Measurements from ENCODE around the gene PTPA. TPM values are rescaled to one million over a fixed set of nuclear protein-coding genes. Genes with fewer than 3 reads are reported as not detected.

PTPA gene
- total RNA-seq (2014; rRNA removed; shearing (Covaris generic)): 206 and 210 TPM in 2 replicates

DNA sequence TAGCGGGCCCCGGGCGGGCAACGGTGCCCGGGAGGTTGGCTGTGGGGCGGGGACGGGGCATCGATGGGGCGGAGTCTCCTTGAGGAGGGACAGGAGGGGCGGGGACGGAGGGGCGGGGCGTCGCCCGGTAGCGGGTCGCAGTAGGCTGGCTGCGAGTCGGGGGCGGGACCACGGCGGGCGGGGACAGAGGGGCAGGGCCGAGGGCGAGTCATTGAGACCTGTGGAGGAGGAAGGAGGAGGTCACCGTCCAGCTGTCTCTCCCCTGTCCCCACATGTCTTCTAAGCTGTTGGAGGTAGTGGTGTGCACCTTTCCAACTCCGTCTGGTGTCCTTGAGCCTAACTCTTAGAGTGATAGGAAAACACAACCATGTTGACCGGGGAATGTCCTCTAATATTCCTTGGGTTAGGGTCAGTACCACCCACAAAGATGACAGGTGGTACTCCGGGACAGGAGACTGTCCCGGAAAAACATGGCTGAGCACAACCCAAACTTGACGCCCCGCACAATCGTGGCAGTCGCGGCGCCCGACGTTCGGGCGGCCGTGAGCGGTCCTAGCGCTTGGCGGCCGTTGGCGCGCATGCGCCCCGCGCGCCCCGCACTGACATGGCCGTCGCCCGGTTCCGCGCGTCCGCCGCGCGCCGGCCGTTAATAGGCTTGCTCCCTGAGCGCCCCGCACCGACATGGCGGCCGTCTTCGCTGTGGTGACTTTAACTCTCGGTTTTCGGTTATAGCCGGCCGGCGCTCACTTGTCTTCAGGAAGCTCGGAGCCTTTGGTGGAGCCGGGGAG lies at the start of gene PTPA, which contains the start of gene CRAT:
TSS of gene PTPA (plus strand) at position 676 of the 788 bp plus-strand sequence. CDS start 186 bp downstream, outside the sequence.
TSS of gene CRAT (minus strand) at position 54 of the 788 bp plus-strand sequence. CDS start 284 bp downstream, outside the sequence.
- peak; percentile 96 for DNase-seq (ENCODE audit: low spot score)

GRCh38 chr9:129063061-129063460 lies 48.2 kb upstream of the PTPA start:
- no peak for DNase-seq (ENCODE audit: low spot score)

DNA sequence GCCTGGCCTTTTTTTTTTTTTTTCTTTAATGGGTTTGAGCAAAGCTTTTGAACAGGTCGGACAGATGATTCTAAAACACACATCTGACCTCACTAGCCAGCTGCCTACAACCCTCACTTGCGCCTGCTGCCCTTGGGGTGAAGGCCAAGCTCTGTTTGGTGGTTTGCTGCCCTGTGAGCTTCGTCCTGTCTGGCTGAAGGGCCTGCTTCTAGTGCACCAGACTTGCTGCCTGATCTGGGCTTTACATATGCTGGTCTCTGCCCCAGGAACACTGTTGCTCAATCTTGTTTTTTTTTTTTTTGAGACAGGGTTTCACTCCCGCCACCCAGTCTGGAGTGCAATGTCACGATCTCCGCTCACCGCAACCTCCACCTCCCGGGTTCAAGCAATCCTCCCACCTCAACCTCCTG lies 46.7 kb upstream of the PTPA start:
- DNase-seq (ENCODE audit: low spot score): no peak

GRCh38 chr9:129068110-129068509 lies 43.1 kb upstream of the PTPA start:
- no peak for DNase-seq (ENCODE audit: low spot score)

DNA sequence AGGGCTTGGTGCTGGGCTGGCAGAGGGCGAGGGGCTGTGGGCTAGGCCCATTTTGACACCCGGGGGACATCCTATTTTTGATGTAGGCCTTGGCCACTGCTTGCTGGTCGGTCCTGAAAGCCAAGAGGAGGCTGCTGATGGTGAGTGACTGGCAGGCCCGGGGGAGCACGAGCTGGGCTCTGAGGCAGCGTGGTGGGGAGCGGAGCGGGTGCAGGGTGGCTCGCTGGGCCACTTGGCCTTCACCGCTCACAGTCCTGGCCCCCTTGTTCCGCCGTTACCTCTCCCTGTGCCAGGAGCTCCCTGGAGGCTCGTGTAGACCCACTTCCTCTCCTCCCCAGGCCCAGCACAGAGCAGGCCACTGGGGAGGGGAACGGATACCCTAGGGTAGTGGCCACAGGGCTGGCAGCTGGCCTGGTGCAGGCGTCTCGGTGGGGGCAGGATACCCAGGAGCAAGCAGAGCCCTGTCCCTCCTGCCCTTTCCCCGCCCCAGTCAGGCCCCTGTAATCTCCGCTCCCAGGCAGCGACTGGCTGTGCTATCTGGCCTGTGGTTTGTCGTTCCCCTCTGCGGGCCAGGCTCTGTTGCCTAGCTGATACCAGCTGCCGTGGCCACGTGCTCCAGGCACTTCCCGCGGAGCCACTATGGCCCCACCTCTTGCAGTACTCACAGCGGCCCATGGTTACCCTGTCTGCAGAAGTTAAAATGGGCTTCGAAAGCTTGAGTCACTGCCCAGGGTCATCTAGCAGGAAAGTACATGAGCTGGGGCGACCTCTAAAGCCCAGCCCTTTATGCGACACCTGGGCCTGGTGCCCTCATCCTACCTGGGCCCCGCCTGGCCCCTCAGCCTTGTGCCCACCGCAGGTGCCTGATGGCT lies 42.0 kb upstream of the PTPA start:
- DNase-seq (ENCODE audit: low spot score): no peak

DNA sequence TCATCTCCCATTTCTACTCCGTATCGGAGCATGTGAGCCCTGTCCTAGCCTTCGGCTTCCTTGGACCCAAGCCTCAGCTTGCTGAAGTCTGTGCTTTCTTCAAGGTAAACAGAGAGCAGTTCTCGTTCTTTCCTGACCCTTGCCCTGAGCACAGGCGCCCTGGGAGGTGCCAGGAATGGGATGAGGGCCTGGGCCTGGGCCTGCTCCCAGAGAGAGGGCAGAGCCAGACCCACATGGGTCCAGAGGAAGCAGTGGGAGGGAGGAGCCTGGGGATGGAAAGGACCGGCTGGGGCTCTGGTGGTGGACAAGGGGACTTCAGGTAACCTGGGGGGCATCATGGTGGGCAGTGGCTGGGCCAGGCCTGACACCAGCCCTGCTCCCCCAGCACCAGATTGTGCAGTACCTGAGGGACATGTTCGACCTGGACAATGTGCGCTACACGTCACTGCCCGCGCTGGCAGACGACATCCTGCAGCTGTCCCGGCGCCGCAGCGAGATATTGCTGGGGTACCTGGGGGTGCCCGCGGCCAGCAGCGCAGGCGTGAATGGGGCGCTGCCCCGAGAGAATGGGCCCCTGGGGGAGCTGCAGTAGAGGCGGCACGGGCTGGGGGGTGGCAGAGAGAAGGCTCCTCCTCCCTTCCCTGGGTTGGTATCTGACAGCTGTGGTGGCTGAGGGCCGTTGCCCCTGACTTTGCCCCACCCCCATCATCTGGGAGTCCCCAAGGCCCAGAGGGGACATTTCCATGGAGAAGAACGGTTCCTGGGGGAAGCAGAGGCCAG lies 41.2 kb upstream of the PTPA start:
- DNase-seq (ENCODE audit: low spot score): no peak

DNA sequence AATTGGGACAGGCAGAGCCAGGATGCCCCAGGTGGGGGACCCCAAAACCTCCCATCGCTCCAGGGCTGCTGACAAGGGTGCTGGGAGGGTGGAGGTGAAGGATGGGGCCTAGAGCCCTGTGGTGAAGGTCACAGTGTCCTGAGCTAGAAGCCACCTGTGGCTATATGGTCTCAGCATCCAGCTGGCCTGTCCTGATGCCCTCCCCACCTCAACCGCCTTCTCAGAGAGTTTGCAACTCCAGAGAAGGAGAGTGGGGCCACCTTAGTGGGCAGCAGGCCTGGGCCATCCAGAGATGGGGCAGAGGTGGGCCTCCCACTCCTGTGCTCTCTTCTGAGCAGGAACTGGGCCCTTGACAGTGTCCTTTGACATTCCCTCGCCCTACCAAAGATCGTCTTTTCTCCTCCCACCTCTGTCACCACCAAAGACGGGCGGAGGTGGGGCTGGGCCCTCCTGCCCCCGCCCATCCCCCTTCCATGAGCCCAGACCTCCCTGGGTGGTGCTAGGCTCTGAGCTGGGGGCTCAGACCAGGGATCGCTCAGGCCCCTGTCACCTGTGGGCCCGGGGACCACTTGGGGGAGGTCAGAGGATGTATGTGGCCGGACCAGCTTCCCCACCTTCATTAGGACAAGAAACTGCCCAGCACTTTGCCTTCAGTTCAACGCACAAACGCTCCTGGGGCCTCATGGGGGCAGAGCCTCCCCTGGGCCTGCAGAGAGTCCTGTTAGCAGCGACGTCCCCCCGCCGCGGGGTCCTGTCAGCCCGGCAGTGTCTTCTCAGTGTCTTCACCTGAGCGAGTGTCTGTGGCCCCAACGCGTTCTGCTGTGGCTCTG lies 40.3 kb upstream of the PTPA start:
- no peak for DNase-seq (ENCODE audit: low spot score)

GRCh38 chr9:129071526-129072126 lies 39.6 kb upstream of the PTPA start:
- DNase-seq (ENCODE audit: low spot score): no peak

DNA sequence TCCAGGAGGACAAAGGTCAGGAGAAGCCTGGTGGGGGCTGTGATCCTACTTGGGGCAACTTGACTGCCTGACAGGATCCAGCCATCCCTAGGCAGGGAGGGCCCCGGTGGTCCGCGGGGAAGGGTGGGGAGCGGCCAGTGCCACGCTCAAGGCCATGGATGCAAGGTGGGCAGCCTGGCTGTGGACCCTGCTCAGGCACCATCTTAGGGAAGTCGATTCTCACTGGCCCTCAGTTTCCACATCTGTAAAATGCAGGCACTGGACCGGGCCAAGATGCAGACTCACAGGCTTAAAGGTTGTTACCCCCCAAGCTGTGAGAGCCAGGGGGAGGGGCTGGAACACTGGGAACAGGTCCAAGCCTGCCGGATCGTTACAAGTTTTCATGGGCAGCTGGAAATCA lies 39.0 kb upstream of the PTPA start:
- DNase-seq (ENCODE audit: low spot score): no peak

DNA sequence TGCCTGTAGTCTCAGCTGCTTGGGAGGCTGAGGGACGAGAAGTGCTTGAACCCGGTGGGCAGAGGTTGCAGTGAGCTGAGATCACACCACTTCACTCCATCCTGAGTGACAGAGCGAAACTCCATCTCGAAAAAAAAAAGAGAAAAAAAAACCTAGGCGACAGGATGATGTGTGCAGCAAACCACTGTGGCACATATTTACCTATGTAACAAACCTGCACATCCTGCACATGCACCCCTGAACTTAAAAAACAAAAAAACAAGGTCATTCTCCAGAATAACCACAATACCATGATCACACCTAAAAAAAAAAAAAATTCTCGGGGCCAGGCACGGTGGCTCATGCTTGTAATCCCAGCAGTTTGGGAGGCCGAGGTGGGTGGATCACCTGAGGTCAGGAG lies 37.8 kb upstream of the PTPA start:
- DNase-seq (ENCODE audit: low spot score): no peak

GRCh38 chr9:129074106-129074505 lies 37.1 kb upstream of the PTPA start:
- no peak for DNase-seq (ENCODE audit: low spot score)

DNA sequence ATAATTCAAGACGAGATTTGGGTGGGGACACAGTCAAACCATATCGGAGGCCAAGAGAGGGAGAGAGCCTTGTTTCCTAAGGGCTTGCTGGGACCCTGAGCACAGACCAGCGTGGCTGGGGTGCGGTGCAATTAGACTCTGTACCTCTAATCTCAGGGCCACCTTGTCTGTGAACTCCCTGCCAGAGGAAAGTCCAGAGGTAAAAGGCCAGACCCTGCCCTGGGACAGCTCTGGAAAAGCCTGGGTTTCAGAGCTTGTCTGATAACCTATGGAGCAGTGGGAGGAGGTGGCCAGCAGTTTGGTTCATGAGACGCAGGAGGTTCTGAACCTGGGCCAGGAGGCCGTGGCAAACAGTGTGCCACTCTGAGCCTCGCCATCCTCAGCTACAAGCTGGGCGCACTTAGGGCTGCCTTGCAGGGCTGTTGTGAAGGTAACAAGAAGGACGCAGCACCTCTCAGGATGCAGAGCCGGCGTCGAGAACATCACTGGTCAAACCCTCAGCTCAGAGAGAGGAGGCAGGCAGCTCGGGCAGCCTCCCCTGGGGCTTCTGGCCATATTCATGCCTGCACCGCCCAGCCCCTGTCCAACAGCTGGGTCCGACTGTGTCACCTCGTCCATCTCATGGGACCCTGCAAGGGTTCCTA lies 35.1 kb upstream of the PTPA start:
- DNase-seq (ENCODE audit: low spot score): no peak

DNA sequence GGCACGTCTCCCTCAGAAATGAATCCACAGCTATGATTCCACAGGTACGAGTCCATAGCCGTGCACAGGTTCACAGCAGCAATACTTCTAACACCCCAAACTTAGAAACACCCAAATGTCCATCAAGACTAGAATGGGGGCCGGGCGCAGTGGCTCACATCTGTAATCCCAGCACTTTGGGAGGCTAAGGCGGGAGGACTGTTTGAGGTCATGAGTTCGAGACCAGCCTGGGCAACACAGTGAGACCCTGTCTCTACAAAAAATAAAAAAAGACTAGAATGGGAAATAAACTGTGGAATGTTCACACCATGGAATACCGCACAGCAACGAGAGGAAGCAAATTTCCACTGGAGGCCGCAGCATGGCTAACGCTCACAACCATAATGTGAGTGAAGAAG lies 34.6 kb upstream of the PTPA start:
- no peak for DNase-seq (ENCODE audit: low spot score)

GRCh38 chr9:129077236-129077635 lies 34.0 kb upstream of the PTPA start:
- no peak for DNase-seq (ENCODE audit: low spot score)

DNA sequence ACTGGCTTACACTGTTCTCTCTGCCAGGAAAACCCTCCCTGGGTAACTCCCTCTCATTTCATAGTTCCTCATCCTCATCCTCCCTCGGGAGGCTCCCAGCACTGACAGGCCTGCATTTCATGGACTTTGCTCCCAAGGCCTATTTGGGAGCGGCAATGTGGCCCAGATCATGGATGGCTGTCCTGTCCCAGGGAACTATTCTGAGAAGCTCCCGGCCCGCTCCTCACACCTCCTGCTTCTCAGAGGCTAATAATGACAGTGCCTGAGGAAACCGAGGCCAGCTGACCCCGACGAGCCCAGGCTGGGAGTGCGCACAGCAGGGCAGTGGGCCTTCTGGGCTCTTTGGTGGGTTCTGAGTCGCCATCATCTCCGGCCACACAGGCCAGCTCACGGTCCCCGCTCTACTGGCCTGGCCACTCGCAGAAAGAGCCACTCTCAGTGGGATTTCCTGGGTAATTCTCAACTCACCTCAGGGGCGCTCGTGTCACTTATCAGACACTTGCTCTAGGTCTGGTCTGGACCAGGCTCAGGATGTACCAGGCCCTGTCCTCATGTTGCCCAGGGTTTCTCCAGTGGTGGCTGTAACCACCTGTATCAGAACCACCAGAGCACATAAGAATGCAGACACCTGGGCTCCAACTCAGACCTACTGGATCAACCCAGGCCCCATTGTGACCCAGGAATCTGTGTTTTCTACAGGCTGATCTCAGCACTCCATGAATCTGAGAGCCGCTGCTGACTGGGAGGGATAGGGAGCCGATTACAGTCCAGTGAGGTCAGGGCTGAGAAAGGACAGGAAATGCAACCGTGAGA lies 32.3 kb upstream of the PTPA start:
- DNase-seq (ENCODE audit: low spot score): no peak

- no peak for DNase-seq (ENCODE audit: low spot score)
These were observed 31.4 kb upstream of the PTPA start for GRCh38 chr9:129079829-129080228.

DNA sequence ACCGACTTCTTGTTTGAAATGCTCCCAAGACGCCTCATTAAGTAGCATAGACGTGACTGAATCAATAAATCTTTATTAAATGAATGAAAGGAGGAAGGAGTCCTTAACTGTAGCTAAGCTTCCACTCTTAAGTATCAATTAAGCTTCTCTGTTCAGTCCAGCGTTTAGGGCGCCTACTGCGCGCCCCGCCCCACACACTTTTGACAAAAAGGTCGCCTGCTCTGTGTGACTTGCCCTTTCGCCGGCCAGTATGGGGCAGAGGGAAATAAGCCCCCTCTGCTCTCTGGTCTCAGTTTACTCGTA lies 31.0 kb upstream of the PTPA start:
- no peak for DNase-seq (ENCODE audit: low spot score)

GRCh38 chr9:129080601-129081387 lies 30.4 kb upstream of the PTPA start, which contains the start of gene DOLPP1:
Gene DOLPP1 (plus strand): TSS chr9:129081111. CDS start chr9:129081132, 21 bp downstream.
- peak; percentile 98 for DNase-seq (ENCODE audit: low spot score)

Data from HT-29 (cell line).